ENCODE measurements around the gene ADK. TPM values are rescaled to one million over a fixed set of nuclear protein-coding genes. Genes with fewer than 3 reads are reported as not detected.

Gene ADK
- total RNA-seq, 1 experiment from 2014 or later = 66.6 TPM

DNA sequence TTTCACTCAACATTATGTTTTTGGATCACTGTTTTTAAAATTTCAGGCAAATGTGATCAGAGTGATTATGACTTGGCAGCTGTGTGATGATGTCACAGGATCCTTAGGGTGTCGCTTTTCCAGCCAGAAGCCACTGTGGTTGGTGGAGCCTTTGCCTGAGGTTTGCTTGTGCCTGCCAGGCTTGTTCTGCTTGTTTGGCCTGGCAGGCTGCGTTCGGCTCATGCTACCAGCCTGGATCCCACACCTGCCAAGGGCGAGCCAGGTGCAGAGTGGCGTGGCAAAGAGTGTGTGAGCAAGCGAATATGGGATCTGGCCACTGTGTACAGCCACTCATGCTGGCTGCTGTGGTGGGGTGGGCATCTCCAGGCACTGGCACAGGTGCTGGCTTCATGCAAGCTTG is 55.7 kb downstream of the ADK start:
- peaks cover 16% of the 10 kb centered on the region for H3K4me1 Mint-ChIP-seq (ENCODE audit: low read depth, unreplicated experiment)
- TF ChIP-seq CTCF (IDR thresholded peaks at IDR 0.05; ENCODE audit: unreplicated experiment) = no peak
- DNase-seq = peak; percentile 24
- intact Hi-C loops (cut with micrococcal nuclease; ENCODE audit: unreplicated experiment) = no loop called here
- H3K4me3 Mint-ChIP-seq (ENCODE audit: low read depth, unreplicated experiment) = no peak overlapping the region
- no peaks in the 10 kb centered on the region for H3K27me3 Mint-ChIP-seq (ENCODE audit: unreplicated experiment)
- BruUV-seq (replicated peaks) = no TSS peak
- no peak overlapping the region for H3K27ac Mint-ChIP-seq (ENCODE audit: unreplicated experiment)
- H3K9me3 Mint-ChIP-seq (ENCODE audit: low read depth, unreplicated experiment) = no peaks in the 10 kb centered on the region
- CTCF ChIA-PET = interaction anchor here (1.0 kb wide), 1 partner anchor 9 kb away, joined by 4 read pairs; no protein-coding TSS in a partner anchor
- H3K36me3 Mint-ChIP-seq (ENCODE audit: insufficient read depth, unreplicated experiment) = peaks cover under 1% of the 10 kb centered on the region

GRCh38 chr10:74207691-74208480 is 56.9 kb downstream of the ADK start:
- BruUV-seq (replicated peaks) = no TSS peak
- Mint-ChIP-seq H3K9me3 (ENCODE audit: low read depth, unreplicated experiment) (no peaks in the 10 kb centered on the region), H3K27me3 (ENCODE audit: unreplicated experiment) (no peaks in the 10 kb centered on the region), H3K36me3 (ENCODE audit: insufficient read depth, unreplicated experiment) (no peaks in the 10 kb centered on the region), H3K27ac (ENCODE audit: unreplicated experiment) (no peak overlapping the region), H3K4me1 (ENCODE audit: low read depth, unreplicated experiment) (peaks cover 23% of the 10 kb centered on the region), H3K4me3 (ENCODE audit: low read depth, unreplicated experiment) (no peak overlapping the region)
- intact Hi-C loops (cut with micrococcal nuclease; ENCODE audit: unreplicated experiment) = no loop called here
- peak; percentile 15 for DNase-seq
- no peak for TF ChIP-seq CTCF (IDR thresholded peaks at IDR 0.05; ENCODE audit: unreplicated experiment)
- CTCF ChIA-PET = no interaction called here

DNA sequence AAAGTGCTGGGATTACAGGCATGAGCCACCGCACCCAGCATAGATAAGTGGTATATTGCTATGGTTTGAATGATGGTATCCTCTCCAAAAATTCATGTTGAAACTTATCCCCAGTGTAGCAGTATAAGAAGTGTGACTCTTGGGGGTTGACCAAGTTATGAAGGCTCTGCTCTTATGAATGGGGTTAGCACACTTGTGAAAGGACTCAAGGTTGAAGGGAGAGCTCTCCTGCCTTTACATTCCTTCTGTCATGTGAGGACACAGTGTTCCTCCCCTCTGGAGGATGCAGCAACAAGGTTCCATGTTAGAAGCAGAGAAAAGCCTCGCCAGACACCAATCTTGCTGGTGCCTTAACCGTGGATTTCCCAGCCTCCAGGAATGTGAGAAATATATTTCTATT is 58.0 kb downstream of the ADK start:
- no peak for TF ChIP-seq CTCF (IDR thresholded peaks at IDR 0.05; ENCODE audit: unreplicated experiment)
- CTCF ChIA-PET = no interaction called here
- no peak overlapping the region for H3K4me3 Mint-ChIP-seq (ENCODE audit: low read depth, unreplicated experiment)
- peaks cover 33% of the 10 kb centered on the region for H3K4me1 Mint-ChIP-seq (ENCODE audit: low read depth, unreplicated experiment)
- no peaks in the 10 kb centered on the region for H3K27me3 Mint-ChIP-seq (ENCODE audit: unreplicated experiment)
- H3K27ac Mint-ChIP-seq (ENCODE audit: unreplicated experiment) = no peak overlapping the region
- no peaks in the 10 kb centered on the region for H3K36me3 Mint-ChIP-seq (ENCODE audit: insufficient read depth, unreplicated experiment)
- no TSS peak for BruUV-seq (replicated peaks)
- no peak for DNase-seq
- no peaks in the 10 kb centered on the region for H3K9me3 Mint-ChIP-seq (ENCODE audit: low read depth, unreplicated experiment)
- intact Hi-C loops (cut with micrococcal nuclease; ENCODE audit: unreplicated experiment) = no loop called here

GRCh38 chr10:74213019-74213418 is 62.0 kb downstream of the ADK start:
- Mint-ChIP-seq H3K9me3 (ENCODE audit: low read depth, unreplicated experiment) (no peaks in the 10 kb centered on the region), H3K36me3 (ENCODE audit: insufficient read depth, unreplicated experiment) (no peaks in the 10 kb centered on the region), H3K27ac (ENCODE audit: unreplicated experiment) (peak overlapping the region; percentile 62), H3K27me3 (ENCODE audit: unreplicated experiment) (no peaks in the 10 kb centered on the region), H3K4me1 (ENCODE audit: low read depth, unreplicated experiment) (peaks cover 17% of the 10 kb centered on the region), H3K4me3 (ENCODE audit: low read depth, unreplicated experiment) (no peak overlapping the region)
- no peak for DNase-seq
- CTCF ChIA-PET = interaction anchor here (1.1 to 1.6 kb wide), 2 partner anchors 23 to 62 kb away, joined by 5 read pairs; partner anchors contain the start of genes ADK and AP3M1
- TF ChIP-seq CTCF (IDR thresholded peaks at IDR 0.05; ENCODE audit: unreplicated experiment) = no peak
- BruUV-seq (replicated peaks) = no TSS peak
- intact Hi-C loops (cut with micrococcal nuclease; ENCODE audit: unreplicated experiment) = loop anchor here (2.0 to 5.0 kb wide), 2 partner anchors 36 to 62 kb away; partner anchors contain the start of genes ADK and AP3M1
